GM21529 (cell line): Measurements from ENCODE around the gene CDV3.
A peak's percentile ranks its signal among the peaks of the same experiment; 100 is the strongest.
"Not testable (repeated sequence)": the region's sequence is repeated elsewhere in the genome, so short reads cannot be mapped to it uniquely, and the experiment has no call there.

ENCODE experiments used
- ATAC-seq: cut with Tn5 transposase; IDR thresholded peaks from one replicate; pipeline ENCODE4 v1.9.1; 2021; ENCODE audit not compliant: unreplicated experiment

CDV3 gene, protein sequence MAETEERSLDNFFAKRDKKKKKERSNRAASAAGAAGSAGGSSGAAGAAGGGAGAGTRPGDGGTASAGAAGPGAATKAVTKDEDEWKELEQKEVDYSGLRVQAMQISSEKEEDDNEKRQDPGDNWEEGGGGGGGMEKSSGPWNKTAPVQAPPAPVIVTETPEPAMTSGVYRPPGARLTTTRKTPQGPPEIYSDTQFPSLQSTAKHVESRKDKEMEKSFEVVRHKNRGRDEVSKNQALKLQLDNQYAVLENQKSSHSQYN

DNA sequence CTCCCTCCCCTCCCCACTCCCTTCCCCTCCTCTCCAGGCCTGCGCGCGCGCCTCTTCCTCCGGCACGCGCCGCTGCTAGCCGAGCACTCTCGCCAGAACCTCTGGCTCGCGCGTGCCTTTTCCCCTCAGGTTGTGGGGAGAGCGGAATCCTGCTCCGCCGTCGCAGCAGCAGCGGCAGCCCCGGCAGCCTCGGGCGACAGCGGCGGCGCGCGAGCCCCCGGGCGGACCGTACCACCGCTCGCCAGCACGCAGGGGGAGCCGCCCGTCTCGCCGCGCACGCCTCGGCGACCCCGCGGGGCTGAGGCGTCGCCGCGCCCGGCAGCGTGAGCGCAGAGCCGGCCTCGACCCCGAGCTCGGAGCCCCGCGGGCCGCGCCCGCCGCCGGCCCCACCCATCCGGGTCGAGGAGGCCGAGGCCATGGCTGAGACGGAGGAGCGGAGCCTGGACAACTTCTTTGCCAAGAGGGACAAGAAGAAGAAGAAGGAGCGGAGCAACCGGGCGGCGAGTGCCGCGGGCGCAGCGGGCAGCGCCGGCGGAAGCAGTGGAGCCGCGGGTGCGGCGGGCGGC, at the start of gene CDV3:
TSS of gene CDV3 (plus strand) at position 58 of the 566 bp plus-strand sequence. CDS start at position 417, 359 bp downstream.
- peak; percentile 20 for ATAC-seq

DNA sequence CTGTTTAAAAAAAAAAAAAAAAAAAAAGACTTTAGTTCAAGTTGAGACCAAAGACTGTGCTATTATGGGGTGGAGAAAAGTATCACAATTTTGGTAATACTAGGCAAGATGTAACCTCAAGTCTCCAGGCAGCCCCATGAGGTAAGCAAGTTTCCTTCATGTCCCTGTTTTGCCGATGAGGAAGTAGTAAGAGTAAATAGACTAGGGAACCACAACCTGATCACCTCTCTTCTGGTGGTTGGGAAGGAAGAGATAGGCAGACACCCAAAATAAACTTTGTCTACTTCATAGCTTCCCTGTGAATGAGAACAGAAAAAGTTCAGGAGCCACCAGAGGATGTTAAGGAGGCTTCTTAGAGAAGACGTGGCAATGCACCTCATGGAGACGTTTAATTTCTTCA, 49.7 kb upstream of the CDV3 start:
- not testable (repeated sequence) for ATAC-seq

DNA sequence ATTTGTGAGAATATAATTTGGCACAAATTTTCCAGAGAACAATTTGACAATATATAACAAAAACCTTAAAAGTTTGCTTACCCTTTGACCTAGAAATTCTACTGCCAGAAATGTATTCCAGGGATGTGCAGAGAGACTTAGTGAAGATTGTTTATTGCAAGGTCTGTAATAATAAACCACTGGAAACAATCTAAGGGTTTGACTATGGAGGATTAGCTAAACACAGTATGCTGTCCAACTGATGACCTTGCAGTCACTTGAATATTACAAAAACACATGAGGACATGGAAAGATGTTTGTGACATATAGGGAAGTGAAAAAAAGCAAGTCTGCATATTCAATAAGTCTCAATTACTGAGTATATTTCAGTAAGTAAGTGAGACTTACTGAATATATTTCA, 48.1 kb upstream of the CDV3 start:
- ATAC-seq, result peak; percentile 52

DNA sequence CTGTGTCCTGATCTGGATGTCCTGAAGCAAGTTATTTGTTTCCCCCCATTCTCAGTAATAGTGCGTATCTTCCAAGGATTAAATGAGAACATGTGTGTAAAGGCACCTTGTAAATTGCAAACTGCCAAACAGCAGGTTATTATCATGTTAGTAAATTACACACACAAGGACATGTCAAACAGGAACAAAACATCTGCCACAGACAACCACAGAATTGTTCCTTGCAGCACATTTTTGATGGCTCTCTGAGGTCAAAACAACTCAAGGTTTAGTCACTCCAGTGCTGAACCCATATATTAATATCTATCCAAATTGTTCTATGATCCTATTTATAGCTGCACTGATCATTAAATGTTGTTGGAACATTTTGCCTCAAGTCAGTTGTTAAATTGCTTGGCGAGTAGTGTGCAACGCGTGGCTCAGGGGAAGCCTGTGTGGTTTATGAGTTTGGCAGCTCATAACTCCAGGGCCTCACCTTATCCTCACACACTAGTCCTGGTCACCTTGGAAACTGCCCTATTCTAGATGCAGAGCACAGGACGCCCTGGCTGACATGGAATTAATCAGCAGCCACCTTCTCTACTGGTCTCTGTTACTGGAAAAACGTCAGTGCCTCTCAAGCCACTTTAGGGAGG, 46.3 kb upstream of the CDV3 start:
- ATAC-seq, result no peak

DNA sequence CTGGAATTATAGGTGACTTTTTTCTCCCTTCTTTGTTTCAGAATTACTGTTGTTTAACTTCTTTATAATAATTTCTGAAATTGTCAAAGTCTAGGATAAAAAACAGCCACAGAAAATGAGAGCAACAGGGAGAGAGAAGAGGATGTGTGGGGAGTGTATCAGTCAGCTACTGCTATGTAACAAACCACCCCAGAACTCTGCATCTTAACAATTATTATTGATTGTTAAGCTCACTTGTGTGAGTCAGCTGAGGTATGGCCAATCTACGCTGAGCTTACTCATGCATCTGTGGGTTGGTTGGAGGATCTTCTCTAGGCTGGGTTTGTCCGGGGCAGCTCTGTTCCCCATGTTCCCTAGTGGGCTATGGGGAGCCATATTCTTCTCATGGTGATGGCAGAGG, 43.7 kb upstream of the CDV3 start:
- ATAC-seq, result no peak

DNA sequence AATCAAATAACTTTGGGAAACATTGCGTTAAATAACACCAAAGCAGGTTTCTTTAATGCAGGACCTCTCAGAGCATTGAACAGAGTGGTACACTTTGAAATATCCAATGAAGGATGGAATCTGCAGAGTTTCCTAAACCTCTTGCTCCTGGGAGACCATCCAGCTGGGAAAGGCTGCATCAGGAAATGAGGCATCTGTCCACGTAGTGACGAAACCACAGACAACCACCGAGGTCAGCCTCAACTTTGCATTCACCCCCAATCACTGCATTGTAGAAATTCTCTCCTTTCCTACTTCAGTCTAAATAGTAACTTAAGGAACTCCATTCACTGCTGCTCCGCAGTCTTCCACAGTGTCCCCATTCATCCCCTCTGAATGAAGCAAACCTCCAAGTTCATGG, 41.5 kb upstream of the CDV3 start:
- ATAC-seq, result no peak

DNA sequence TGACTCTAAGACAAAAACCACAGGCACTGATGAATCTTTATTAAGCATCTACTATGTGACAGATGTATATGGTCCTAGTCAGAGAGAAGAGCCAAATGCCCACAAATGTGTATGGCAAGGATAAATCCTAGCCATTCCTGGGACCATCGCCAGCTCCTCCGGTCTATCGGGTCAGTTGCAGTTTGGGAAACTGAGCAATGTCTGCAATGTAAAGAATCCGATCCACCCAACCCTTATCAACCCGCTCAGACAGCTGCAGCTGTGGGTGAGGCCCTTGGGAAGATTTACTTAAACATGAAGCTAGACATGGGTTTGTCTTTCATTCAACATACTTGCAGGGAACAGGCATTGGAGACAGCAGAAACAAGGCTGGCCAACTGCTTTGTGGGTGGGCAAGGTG, 40.5 kb upstream of the CDV3 start:
- ATAC-seq, result no peak

DNA sequence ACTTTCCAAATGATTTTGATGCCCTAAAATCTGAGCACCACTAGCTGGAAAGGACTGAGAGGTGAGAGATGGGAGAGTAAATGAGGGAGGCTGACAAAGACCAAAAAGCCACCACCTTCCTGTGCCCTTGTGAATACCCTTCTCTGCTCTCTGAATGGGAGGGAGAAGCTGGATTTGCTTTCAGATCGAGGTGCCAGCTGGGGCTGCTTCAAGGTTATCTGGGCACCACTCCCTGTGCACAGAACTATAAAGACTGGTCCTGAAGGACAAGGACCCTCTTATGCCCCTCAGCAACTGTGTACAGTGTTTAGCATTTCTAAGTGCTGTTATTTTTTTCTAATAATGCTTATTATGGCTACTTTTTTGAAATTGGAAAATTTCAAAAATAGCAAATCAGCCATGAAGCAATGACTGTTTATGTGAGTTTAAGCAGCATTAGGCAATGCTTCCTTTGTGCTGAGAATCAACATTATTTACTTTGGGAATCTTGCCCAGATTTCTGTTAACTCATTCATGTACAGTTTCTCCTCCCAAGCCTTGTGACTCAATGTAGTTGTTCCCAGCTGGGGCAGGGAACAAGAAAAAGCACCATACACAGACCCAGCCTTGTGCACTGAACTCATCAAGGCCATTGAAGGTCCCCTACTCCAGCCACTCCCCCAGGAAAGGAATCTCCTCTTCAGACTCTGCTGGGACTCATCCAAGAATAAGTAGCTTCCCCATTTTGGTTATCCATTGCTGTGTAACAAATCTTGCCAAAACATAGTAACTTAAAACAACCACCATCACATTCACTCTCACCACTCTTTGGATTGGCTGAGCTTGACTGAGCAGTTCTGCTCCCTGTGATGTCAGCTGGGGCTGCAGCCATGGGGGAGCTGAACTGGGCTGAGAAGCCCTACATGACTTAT, 37.3 kb upstream of the CDV3 start:
- ATAC-seq, result no peak

DNA sequence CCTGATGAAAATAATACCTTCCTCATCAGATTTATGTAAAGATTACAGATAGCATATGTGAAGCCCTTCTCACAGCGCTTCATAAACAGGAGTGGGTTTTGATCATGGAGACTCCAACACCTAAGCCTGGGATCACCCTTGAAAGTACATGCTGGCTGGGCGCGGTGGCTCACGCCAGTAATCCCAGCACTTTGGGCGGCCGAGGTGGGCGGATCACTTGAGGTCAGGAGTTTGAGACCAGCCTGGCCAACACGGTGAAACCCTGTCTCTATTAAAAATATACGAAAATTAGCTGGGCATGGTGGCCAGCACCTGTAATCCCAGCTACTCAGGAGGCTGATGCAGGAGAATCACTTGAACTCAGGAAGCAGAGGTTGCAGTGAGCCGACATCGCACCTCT, 36.4 kb upstream of the CDV3 start:
- ATAC-seq, result not testable (repeated sequence)

DNA sequence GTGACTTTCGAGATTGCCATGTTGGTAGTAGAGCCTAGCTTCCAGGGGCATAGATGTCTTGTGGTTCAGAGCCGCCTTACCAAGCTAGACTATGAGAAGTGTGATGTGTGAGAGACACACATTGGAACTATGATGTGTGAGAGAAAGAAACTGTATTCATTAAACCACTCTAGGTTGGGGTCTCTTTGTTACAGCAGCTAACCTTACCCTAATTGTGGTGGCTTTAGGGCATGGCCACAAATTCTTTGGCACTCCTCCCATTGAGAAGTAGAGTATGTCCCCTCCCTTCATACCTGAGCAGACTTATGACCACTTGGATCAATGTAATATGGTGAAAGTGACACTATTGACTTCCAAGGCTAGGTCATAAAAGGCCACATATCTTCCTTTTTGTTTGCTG, 35.3 kb upstream of the CDV3 start:
- no peak for ATAC-seq

DNA sequence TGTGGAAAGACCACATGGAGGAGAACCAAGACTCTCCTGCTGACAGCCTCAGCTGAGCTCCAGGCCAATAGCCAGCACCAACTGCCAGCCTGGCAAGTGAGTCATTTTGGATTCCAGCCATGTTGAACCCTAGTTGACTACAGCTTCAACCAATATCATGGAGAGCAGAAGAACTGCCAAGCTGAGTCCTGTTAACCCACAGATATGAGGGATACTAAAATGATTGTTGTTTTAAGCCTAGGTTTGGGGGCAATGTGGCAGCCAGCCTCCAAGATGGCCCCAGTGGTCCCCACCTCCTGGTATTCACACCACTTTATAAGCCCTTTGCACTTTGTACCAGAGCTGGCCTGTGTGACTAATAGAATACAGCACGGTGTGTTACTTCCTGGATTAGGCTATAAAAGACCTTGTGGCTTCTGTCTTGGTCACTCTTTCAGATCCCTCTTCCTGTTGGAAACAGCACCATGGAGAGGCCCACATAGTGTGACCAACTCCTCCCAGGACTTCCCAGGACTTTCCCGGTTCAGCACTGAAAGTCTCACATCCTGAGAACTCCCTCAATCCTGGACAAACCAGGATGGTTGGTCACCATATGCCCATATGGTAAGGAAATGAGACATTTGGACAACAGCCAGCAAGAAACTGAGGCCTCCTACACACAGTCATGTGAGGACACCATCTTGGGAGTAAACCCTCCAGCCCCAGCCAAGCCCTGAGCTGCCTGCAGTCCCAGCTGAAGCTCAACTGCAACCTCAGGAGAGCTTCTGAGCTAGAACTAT, 32.4 kb upstream of the CDV3 start:
- ATAC-seq, result peak; percentile 66

DNA sequence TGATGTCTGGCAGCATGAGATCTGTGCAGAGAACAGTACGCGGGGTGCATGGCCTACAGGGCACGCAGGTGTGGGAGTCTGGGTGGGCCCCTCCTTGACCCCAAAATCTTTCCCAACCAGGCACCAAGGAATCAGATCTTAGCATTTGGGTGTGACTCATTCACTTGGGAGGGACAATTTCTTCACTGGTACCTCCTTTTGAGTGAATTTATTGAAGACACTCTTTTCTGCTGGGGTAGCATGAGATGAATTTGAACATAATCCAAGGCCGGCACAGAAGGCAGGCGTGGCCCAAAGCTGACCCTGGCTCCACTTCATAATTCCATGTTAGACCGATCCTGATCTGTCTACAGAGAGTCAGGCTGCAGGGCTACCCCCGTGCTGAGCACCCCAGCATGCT, 30.6 kb upstream of the CDV3 start:
- ATAC-seq, result no peak

DNA sequence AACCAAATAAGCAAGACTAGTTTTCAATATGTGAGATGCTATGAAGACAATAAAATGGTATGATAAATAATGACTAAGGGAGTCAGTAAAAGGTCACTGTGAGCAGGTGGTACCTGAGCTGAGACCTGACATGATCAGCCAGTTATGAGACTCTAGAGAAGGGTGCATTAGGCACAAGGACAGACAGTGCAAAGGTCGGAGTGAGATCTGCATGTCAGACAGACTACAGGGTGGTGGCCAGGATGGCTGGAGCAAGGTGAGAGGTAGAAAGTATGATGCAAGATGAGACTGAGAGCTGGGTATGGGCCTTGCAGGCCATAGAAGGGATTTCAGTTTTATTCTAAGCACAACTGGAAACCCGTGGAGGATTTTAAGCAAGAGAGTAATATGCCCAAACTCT, 28.5 kb upstream of the CDV3 start:
- not testable (repeated sequence) for ATAC-seq

DNA sequence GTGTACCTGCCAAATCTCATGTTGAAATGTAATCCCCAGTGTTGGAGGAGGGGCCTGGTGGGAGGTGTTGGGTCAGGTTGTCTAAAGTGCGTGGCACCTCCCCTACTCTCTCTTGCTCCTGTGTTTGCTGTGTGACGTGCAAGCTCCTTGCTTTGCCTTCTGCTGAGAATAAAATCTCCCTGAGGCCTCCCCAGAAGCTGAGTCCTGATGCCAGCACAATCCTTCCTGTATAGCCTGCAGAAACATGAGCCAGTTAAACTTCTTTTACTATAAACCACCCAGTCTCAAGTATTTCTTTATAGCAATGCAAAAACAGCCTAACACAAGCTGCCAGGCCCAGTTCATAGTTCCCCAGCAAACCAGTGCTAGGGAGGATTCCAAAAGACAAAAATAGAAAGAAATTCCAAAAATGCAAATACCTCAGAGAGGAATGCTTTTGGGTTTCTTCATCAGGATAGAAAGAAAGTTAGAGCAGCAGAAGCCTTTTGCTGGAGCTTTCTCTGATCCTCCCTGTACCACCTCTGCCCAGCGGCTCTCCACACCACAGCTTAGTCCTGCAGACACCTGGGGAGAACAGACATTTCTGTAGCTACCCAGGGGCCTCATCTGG, 25.9 kb upstream of the CDV3 start:
- no peak for ATAC-seq

DNA sequence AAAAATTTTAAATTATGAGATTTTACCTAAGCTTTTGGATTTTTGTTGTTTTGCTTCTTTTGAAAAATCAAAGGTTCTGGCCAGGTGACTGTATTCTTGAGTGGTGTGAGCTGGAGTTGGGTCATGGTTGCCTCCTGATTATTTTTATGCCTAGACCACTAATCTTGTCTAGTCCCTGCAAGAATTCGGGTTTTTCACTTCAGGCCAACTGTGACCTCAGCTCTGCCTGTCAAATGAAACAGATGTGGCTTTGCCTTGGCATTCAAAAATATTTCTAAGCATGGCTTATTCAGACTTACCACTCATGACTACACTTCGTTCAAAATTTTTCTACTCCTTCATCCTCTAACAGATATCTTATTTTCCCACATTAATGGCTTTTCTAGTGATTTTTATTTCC, 25.4 kb upstream of the CDV3 start:
- ATAC-seq, result no peak

DNA sequence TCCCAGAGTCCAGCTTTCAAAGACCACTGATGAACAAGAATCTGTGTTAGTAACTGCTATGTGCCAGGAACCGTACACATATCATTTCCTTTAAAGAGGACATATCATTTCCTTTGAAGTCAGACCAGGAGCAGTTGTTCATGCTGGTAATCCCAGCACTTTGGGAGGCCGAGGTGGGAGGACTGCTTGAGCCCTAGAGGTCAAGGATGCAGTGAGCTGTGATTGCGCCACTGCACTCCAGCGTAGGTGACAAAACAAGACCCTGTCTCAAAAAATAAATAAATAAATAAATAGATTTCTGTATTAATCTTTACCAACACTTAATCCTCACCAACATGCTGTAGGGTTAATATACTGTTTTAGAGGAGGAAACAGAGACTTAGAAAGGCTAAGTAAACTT, 23.9 kb upstream of the CDV3 start:
- no peak for ATAC-seq

DNA sequence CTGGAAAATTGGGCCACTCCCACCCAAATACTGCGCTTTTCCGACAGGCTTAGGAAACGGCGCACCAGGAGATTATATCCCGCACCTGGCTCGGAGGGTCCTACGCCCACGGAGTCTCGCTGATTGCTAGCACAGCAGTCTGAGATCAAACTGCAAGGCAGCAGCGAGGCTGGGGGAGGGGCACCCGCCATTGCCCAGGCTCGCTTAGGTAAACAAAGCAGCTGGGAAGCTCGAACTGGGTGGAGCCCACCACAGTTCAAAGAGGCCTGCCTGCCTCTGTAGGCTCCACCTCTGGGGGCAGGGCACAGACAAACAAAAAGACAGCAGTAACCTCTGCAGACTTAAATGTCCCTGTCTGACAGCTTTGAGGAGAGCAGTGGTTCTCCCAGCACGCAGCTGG, 21.9 kb upstream of the CDV3 start:
- not testable (repeated sequence) for ATAC-seq

DNA sequence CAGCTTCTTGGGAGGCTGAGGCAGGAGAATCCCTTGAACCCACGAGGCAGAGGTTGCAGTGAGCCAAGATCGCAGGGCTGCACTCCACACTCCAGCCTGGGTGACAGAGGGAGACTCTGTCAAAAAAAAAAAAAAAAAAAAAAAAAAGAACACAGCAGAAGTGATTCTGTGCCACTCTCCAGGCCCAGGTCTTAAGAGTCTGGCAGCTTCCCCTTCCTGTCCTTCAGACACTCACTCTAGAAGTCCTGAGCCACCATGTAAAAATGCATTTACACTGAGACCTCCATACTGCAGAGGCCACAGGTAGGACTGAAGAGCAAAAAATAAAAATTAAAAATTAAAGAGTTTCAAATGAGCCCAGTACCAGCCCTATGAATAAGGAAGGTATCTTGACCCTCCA, 11.8 kb upstream of the CDV3 start:
- no peak for ATAC-seq

DNA sequence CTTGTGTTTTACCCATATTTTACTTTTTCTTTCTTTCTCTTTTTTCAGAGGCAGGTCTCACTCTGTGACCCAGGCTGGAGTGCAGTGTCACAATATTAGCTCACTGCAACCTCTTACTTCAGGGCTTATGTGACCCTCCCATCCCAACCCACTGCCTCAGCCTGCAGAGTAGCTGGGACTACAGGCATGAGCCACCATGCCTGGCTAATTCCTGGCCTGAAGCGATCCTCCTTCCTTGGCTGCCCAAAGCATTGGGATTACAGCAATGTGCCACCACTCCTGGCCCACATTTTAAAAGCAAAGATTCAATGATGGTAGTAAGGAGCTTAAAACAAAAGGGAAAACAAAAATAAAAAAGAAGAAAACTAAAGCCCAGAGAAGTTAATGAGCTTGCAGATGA, 11.1 kb upstream of the CDV3 start:
- ATAC-seq, result no peak

DNA sequence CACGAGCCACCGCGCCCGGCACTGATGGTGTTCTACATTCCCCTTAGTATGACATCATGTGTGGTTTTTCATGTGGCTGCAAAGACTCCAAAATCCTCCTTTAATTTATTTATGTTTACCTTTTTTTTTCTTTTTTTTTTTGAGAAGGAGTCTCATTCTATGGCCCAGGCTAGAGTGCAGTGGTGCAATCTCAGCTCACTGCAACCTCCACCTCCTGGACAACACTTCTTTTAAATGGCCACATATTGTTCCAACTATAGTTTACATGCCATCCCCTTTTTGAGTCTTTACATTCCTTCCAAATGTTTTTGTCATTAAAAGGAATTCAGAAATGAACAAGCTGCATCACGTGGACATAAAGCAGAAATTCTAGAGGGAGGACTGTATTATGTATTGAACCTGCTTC, 10.3 kb upstream of the CDV3 start:
- no peak for ATAC-seq
